PC-9 (cell line): Measurements from ENCODE around the gene VPS9D1.

Experiments
- CTCF ChIP-seq: fragments of 200-600 bp; sonication (generic); conservative IDR thresholded peaks from 2 replicates; pipeline ENCODE4 v1.6.1; 2017; ENCODE audit warnings: mixed run types, antibody characterized with exemption, mild to moderate bottlenecking, moderate library complexity
- EZH2 ChIP-seq: fragments of 200-600 bp; sonication (generic); IDR thresholded peaks from 2 replicates; pipeline ENCODE4 v1.8.0; 2017; ENCODE audit warnings: antibody characterized with exemption, low read depth

- TF ChIP-seq CTCF (no peak), EZH2 (no peak)
Observed at GRCh38 chr16:89720813-89721545, at the start of gene VPS9D1, which contains the start of gene ZNF276.
